Measurements from ENCODE around the gene STRIP1.

DNA sequence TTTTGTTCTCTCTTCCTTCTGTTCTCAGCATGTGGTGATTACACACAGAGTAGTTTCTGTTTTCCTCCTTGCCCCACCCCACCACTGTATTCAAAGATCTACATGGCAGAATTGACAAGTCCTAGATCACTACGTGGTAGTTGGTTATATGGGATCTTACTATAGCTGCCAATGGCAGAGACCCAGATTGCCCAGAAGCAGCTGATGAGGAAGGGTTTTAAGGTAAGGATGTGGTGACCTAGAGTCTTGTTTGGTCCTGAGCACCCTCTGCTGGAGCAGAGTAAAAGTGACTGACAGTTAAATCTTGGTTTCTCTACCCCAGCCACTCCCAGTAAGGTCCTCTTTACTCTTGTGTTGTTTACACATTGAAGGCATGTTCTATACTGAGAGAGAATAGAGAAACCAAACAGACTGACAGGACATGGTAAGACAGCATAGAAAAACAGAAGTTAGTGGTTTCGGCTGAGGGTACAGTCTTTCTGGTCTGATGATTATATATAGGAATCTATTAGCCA, 22.8 kb upstream of the STRIP1 start:
- TF ChIP-seq ZNF565 (CRISPR knock-in tag; conservative IDR thresholded peaks at IDR 0.05; ENCODE audit: low read depth) (no peak), PATZ1 (CRISPR knock-in tag; IDR thresholded peaks at IDR 0.05; ENCODE audit: borderline replicate concordance) (no peak), TOX (CRISPR knock-in tag; IDR thresholded peaks at IDR 0.05; ENCODE audit: borderline replicate concordance) (no peak), ZFP30 (CRISPR knock-in tag; IDR thresholded peaks at IDR 0.05) (no peak), ARNTL (CRISPR knock-in tag; IDR thresholded peaks at IDR 0.05; ENCODE audit: borderline replicate concordance, low read depth) (no peak), ZFP3 (CRISPR knock-in tag; IDR thresholded peaks at IDR 0.05) (no peak), ZNF8 (CRISPR knock-in tag; IDR thresholded peaks at IDR 0.05) (no peak), GLIS3 (CRISPR knock-in tag; IDR thresholded peaks at IDR 0.05) (no peak)
- TF ChIP-seq, protein P1, sequence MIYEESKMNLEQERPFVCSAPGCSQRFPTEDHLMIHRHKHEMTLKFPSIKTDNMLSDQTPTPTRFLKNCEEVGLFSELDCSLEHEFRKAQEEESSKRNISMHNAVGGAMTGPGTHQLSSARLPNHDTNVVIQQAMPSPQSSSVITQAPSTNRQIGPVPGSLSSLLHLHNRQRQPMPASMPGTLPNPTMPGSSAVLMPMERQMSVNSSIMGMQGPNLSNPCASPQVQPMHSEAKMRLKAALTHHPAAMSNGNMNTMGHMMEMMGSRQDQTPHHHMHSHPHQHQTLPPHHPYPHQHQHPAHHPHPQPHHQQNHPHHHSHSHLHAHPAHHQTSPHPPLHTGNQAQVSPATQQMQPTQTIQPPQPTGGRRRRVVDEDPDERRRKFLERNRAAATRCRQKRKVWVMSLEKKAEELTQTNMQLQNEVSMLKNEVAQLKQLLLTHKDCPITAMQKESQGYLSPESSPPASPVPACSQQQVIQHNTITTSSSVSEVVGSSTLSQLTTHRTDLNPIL (CRISPR knock-in tag; IDR thresholded peaks at IDR 0.05; ENCODE audit: low read depth): no peak
